Kidney tubule cell (primary cell): Measurements from ENCODE around the gene RBM11.
"Not testable (repeated sequence)": the region's sequence is repeated elsewhere in the genome, so short reads cannot be mapped to it uniquely, and the experiment has no call there.

Experiments used
- DNase-seq: peaks from one replicate; pipeline ENCODE4 v3.0.0-alpha.2; 2018; ENCODE audit warnings: low spot score

The RBM11 gene, protein sequence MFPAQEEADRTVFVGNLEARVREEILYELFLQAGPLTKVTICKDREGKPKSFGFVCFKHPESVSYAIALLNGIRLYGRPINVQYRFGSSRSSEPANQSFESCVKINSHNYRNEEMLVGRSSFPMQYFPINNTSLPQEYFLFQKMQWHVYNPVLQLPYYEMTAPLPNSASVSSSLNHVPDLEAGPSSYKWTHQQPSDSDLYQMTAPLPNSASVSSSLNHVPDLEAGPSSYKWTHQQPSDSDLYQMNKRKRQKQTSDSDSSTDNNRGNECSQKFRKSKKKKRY

GRCh38 chr21:14215971-14216641, at the start of gene RBM11:
Gene RBM11, plus strand, starts transcription at chr21:14216157. Its CDS starts 30 bp downstream, at chr21:14216187.
- DNase-seq, result peak; percentile 77

DNA sequence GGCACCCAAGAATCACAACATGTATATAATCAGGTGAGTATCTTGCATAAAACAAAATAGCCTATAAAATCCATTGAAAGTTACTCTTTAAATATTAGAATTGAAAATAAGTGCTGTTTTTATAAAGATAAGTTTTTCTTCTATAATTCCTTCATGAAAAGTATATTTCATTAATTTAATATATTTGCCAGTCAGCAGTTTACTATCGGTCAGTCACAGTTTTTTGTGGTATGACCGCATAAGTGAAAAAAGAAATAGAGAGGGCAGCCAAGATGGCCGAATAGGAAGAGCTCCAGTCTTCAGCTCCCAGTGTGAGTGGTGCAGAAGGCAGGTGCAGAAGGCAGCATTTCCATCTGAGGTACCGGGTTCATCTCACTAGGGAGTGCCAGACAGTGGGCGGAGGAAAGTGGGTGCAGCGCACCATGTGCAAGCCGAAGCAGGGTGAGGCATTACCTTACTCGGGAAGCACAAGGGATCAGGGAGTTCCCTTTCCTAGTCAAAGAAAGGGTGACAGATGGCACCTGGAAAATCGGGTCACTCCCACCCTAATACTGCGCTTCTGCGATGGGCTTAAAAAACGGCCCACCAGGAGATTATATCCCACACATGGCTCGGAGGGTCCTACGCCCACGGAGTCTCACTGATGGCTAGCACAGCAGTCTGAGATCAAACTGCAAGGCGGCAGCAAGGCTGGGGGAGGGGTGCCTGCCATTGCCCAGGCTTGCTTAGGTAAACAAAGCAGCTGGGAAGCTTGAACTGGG, 49.3 kb upstream of the RBM11 start:
- not testable (repeated sequence) for DNase-seq

DNA sequence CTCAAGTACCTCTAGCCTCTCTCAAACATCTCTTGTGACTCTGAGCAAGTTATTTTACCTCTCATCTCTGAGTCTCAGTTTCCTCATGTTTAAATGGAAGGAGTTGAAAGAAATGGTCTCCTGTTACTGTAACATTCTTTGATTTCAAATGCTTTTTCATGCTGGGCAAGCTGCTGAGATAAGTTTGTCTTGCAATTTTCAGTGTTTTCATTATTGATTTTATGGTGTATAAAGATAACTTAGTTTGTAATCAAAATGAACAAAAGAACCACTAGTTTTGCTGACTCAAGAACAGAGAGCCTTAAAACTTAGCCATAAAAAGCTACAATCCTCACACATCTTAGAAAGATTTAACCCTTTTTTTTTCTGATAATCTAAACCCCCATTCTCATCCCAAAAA, 9.7 kb upstream of the RBM11 start:
- no peak for DNase-seq

DNA sequence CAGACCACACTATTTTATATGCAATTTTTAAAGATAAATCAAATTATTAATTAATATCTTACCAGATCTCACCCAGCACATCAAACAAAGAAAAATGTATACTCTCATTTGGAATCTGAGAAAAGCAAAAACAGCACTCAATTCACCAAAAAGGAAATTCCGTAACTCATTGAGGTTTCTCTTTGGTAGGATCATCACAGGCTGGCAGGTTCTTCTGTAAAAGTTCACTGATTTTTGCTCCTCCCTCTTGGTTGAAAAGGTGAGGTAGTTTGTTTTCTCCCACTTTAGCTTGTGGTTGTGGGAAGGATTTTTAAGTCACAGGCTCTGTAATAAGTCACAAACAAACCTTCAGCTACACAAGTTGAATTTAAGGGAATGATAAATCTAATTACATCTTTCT, 5.2 kb upstream of the RBM11 start, which contains the start of gene LIPI:
LIPI (minus strand) TSS at position 218 of the 400 bp plus-strand sequence; CDS start at position 108, 110 bp downstream.
- no peak for DNase-seq

GRCh38 chr21:14213164-14213563, 2.8 kb upstream of the RBM11 start:
- DNase-seq, result no peak

- no peak for DNase-seq
These were observed 7.4 kb downstream of the RBM11 start for GRCh38 chr21:14223365-14223764.

DNA sequence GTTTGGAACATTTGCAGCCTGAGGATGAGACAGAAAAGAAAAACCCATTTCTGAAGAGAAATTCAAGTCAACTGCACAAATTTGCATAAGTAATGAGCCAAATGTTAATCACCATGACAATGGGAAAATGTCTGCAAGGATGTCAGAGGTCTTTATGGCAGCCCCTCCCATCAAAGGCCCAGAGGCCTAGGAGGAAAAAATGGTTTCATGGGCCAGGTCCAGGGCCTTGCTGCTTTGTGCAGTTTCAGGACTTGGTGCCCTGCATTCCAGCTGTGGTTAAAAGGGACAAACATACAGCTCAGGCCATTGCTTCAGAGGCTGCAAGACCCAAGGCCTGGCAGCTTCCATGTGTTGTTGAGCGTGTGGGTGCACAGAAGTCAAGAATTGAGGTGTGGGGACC, 13.4 kb downstream of the RBM11 start:
- DNase-seq, result no peak

DNA sequence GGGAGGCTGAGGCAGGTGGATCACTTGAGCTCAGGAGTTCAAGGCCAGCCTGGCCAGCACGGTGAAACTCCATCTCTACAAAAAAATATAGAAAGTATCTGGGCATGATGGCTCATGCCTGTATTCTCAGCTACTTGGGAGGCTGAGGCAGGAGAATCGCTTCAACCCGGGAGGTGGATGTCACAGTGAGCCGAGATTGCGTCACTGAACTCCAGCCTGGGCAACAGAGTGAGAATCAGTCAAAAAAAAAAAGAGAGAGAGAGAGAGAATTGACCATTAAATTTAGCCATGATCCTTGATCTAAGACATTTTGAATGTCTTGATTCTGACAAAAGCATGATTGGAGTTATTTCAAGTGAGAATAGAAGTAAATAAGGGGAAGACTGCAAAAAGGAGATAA, 19.1 kb downstream of the RBM11 start:
- no peak for DNase-seq

DNA sequence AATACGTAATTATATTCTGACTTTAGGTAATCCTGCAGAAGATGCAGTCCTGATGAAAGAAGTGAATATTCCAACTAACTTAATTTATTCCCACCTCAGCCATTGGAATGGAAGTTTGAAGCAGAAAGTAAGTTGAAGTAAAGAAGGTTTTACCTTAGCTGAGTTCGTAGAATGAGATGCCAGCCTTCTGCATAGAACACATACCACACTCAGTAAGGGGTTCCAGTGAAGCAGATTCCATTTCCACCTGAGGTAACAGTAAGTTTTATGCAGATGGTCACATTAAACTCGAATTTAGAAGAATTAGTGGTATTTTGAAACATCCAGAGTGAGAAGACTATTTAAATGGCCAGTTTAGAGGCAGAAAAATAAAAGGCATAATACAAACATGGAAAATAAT, 20.2 kb downstream of the RBM11 start:
- DNase-seq, result no peak

- DNase-seq, result no peak
These were observed 23.3 kb downstream of the RBM11 start for GRCh38 chr21:14239281-14239680.

DNA sequence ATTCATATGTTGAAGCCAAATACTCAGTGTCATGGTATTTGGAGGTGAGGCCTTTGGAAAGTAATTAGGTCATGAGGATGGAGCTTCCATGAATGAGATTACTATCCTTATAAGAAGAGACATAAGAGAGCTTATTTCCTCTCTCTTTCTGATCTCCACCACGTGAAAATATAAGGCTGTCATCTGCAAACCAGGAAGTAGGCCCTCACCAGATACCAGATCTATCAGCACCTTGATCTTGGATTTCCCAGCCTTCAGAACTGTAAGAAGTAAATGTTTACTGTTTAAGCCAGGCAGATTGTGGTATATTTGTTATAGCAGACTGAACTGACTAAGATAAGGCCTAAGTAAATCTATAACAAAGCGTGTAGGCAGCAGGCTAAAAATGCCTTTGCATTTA, 25.3 kb downstream of the RBM11 start:
- no peak for DNase-seq

GRCh38 chr21:14243461-14243860, 27.5 kb downstream of the RBM11 start:
- DNase-seq, result no peak

DNA sequence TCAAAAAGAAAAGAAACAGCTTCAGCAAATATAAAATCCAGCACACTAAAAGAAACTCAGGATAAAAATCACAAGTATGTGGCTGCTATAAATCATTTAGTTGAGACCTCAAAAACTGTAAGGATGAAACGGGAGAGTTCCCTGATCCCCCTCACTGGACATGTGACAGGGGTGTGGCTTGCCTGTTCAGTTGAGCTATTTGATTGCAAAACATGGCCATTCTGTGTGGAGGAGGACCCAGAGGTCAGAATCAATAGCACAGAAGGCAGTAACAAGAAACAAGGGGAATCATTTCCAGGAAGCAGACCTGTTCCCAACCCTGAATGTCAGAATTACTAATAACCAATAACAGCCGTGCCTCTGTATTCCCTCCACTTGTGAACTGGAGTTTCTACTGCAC, 27.9 kb downstream of the RBM11 start:
- no peak for DNase-seq

GRCh38 chr21:14244911-14245310, 29.0 kb downstream of the RBM11 start:
- DNase-seq, result no peak

DNA sequence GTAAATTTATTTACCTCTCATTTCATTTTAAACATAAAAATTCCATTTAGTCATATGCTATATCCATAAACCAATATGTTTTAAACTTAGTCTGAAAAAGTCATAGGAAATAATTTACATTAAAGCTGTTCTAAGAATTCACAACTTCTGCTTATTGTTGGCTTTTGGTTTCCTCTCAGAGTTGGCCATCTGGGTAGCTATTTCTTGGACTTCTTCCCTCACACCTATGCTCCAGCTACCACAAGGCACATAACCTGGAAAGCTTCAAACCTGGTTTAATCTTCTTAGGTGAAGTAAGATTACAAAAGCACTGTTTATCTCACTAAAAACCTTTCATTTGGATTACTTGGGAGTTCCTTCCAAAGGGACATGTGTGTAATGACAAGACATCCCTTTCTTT, 29.8 kb downstream of the RBM11 start:
- DNase-seq, result no peak

DNA sequence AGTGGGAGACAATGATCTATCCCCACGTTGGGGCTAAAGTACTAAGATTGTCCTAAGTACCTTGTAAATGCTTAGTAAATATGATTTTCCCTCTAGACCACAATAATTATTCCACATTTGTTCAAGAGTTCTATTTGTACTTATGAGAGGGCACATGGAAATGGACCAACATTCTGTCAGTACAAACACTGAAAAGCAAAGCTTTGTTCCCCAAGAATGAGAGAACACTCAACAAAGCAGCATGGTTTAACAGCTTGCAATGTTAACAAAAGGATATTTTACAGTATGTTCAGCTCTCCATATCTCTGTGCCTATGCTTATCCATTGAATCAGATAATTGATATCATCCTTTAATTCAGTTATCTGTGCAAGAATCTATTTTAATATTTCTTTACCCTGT, 35.4 kb downstream of the RBM11 start:
- DNase-seq, result no peak

- peak; percentile 48 for DNase-seq
These were observed 43.8 kb downstream of the RBM11 start for GRCh38 chr21:14259747-14260146.

- DNase-seq, result no peak
These were observed 44.3 kb downstream of the RBM11 start for GRCh38 chr21:14260174-14260764.

GRCh38 chr21:14262039-14262438, 46.1 kb downstream of the RBM11 start:
- no peak for DNase-seq

- no peak for DNase-seq
These were observed 47.9 kb downstream of the RBM11 start for GRCh38 chr21:14263879-14264278.

DNA sequence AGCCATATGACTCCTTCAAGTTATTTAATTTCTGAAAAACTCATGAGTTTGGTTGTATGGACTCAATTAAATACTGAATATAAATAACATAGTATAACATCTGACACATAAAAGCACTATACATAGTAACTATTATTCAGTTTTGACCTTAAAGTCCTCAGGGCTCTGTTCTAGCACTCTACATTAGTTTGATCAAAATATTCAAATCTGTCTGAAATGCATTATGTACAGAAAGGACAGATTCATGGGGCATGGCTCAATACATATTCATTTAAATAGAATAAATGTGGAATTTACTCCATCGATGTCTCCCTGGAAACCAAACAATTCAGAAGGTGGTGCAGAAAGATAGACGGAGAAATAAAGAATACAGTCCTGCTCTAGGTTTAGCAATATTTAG, 49.1 kb downstream of the RBM11 start:
- DNase-seq, result no peak

GRCh38 chr21:14267076-14267475, 51.1 kb downstream of the RBM11 start:
- DNase-seq, result no peak

- no peak for DNase-seq
These were observed 54.7 kb downstream of the RBM11 start for GRCh38 chr21:14270631-14271030.
